Measurements from ENCODE around the gene CYP21A2.

DNA sequence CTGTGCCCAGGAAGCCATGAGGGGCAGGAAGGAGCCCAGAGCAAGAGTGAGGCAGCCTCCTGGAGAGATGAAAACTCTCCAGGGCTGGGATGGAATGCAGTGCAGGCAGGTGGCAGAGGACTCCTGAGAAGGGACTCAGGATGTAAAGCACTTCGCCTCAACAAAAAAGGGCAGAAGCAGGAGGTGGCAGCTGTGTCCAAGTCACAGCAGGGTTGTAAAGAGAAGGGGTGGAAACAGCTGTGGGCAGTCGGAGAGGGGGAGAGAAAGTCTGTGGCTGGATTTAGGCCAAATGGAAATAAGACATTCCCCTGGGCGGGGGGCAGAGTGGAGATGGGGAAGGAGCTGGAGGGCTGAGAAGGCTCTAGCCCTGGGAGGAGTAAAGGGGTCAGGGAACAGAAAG is 34.9 kb downstream of the CYP21A2 start:
- TF ChIP-seq, protein P1, sequence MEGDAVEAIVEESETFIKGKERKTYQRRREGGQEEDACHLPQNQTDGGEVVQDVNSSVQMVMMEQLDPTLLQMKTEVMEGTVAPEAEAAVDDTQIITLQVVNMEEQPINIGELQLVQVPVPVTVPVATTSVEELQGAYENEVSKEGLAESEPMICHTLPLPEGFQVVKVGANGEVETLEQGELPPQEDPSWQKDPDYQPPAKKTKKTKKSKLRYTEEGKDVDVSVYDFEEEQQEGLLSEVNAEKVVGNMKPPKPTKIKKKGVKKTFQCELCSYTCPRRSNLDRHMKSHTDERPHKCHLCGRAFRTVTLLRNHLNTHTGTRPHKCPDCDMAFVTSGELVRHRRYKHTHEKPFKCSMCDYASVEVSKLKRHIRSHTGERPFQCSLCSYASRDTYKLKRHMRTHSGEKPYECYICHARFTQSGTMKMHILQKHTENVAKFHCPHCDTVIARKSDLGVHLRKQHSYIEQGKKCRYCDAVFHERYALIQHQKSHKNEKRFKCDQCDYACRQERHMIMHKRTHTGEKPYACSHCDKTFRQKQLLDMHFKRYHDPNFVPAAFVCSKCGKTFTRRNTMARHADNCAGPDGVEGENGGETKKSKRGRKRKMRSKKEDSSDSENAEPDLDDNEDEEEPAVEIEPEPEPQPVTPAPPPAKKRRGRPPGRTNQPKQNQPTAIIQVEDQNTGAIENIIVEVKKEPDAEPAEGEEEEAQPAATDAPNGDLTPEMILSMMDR (IDR thresholded peaks at IDR 0.05; ENCODE audit: poor library complexity), result no peak
- TF ChIP-seq EZH2 (IDR thresholded peaks at IDR 0.05; ENCODE audit: borderline replicate concordance), result no peak
- TF ChIP-seq EZH2phosphoT487 (IDR thresholded peaks at IDR 0.05; ENCODE audit: low read depth, severe bottlenecking, unreplicated experiment), result no peak

Data from hepatocyte (in vitro differentiated cells).